HG03103 (cell line): ENCODE data around the gene CEP350.
"Not testable (repeated sequence)": the region's sequence is repeated elsewhere in the genome, so short reads cannot be mapped to it uniquely, and the experiment has no call there.

Experiments used
- ATAC-seq: cut with Tn5 transposase; IDR thresholded peaks from one replicate; pipeline ENCODE4 v1.9.1; 2021; ENCODE audit warnings: low read depth; ENCODE audit not compliant: unreplicated experiment

The CEP350 gene

DNA sequence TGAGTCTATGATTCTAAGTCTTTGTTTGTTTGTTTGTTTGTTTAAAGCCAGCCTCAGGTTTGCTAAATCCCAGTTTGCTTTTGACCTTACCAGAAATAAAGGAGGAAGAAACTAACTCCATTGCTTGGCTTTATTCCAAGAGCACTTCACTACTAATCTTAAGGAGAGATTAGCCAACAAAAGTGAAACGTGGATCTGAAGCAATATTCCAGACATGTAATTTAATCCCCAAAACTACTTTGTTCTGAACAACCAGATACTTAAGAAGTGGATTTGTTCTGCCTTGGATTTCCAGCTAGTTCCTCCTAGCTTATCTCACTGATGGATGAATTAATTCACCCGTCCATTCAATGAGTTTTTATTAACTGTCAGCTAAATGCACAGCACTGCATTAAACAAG, 15.9 kb upstream of the CEP350 start:
- ATAC-seq = no peak

GRCh38 chr1:179939941-179940340, 14.7 kb upstream of the CEP350 start:
- ATAC-seq = no peak

DNA sequence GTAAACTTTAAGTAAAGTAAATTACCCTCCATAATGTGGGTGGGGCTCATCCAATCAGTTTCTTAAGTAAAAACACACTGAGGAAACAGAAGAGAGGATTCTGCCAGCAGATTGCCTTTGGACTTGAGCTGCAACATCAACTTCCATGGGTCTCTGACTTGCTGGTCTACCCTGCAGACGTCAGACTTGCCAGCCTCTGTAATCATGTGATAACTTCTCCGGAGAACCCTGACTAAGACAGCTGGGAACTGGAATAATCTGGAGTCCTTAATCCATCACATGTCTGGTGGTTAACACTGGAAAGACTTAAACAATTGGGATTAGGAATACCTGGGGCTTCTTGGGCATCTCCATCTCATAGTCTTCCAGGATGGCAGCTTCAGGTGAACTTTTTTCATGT, 13.2 kb upstream of the CEP350 start:
- ATAC-seq = no peak

- ATAC-seq = no peak
Observed at GRCh38 chr1:179950651-179951050, 4.0 kb upstream of the CEP350 start.

GRCh38 chr1:179951383-179952144, 3.0 kb upstream of the CEP350 start:
- no peak for ATAC-seq

GRCh38 chr1:179952186-179952585, 2.4 kb upstream of the CEP350 start:
- ATAC-seq = no peak

- ATAC-seq = no peak
Observed at GRCh38 chr1:179953974-179954492, 577 bp upstream of the CEP350 start.

DNA sequence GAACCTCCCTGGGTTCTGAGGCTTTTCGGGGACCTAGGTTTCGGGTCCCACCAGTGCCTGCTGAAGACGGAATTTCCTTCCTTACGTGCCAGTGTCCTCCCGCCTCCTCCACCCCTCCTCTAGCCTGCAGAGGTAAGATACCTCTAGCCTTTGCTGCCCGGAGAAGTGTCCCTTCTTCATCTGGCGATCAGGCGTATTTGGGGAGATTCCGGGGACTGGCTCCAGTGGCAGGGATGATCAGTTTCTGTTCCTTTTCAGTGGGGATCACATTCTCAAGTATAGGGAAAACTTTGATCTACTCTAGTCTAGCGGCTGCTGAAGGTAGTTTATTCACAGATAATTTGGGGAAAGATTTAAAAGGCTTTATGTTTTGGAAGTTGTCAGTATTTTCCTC, 674 bp downstream of the CEP350 start:
- no peak for ATAC-seq

- no peak for ATAC-seq
Observed at GRCh38 chr1:179955731-179956130, 1.1 kb downstream of the CEP350 start.

- no peak for ATAC-seq
Observed at GRCh38 chr1:179958359-179958758, 3.7 kb downstream of the CEP350 start.

DNA sequence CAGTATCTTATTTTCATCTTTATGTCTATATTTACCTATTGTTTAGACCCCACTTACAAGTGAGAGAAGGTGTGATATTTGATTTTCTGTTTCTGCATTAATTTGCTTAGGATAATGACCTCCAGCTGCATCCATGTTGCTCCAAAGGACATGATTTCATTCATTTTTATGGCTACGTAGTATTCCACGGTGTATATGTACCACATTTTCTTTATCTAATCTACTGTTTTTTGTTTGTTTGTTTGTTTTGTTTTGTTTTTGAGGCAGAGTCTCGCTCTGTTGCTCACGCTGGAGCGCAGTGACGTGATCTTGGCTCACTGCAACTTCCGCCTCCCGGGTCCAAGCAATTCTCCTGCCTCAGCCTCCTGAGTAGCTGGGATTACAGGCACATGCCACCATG, 7.6 kb downstream of the CEP350 start:
- ATAC-seq = not testable (repeated sequence)

DNA sequence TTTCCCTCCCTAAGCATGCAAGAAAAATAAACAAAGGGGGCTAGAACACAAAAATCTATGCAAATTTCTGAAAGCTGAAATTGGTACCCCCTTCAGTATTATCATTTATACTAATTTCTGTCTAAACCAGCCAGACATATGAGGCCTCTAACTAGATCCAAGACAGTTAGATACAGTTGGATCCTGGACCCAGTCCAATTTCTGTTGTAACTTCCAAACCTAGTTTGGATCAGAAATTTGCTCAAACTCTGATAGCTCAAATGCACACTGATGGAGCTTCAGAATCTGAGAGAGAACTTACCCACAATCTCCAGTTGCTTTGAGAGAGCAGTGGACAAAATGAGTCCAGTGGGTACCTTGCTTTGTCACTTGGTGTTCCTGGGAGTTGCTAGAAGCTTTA, 11.9 kb downstream of the CEP350 start:
- no peak for ATAC-seq

DNA sequence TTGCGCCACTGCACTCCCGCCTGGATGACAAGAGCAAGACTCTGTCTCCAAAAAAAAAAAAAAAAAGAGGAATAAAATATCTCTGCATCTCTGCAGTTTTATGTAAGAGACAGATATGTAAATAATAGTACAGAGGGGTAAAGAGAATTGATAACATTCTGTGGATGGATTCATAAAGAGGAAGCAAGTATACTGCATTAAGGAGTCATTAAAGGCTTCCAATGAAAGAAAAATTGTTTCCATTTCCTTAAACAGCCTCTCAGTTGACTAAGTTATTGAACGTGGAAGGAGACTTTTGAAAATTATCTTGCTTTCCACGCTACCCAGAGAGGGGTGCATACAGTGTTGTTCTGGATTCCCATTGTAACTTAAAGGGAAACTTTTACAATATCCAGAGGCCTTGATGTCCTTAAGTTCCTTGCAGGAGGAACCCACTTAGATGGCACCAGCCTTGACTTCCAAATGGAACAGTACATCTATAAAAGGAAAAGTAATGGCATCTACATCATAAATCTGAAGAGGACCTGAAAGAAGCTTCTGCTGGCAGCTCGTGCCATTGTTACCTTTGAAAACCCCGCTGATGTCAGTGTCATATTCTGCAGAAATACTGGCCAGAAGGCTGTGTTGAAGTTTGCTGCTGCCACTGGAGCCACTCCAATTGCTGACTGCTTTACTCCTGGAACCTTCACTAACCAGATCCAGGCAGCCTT, 13.8 kb downstream of the CEP350 start:
- no peak for ATAC-seq

DNA sequence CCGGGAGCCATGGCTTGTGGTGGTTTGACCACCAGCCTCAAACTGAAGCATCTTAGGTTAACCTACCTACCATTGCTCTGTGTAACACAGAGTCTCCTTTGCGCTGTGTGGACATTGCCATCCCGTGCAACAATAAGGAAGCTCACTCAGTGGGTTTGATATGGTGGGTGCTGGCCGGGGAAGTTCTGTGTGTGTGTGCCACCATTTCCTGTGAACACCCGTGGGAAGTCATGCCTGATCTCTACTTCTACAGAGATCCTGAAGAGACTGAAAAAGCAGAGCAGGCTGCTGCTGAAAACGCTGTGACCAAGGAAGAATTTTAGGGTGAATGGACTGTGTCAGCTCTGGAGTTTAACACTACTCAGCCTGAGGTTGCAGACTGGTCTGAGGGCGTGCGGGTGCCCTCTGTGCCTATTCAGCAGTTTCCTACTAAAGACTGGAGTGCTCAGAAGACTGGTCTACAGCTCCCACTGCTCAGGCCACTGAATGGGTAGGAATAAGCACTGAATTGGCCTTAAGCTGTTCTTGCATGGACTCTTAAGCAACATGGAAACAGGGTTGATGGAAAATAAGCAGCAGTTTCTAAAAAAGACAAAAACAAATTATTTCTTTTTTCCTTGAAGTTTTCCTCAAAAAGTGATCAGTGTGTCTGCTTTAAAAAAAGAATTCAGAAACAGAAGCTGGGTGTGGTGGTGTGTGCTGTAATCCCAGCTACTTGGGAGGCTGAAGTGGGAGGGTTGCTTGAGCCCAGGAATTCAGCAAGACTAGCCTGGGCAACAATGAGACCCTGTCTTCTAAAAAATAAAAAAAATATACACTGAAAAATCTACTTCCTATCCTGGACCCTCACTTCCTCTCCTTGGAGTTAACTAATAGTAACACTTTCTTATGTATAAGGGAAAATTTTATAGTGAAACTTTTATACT, 14.6 kb downstream of the CEP350 start:
- ATAC-seq = no peak

DNA sequence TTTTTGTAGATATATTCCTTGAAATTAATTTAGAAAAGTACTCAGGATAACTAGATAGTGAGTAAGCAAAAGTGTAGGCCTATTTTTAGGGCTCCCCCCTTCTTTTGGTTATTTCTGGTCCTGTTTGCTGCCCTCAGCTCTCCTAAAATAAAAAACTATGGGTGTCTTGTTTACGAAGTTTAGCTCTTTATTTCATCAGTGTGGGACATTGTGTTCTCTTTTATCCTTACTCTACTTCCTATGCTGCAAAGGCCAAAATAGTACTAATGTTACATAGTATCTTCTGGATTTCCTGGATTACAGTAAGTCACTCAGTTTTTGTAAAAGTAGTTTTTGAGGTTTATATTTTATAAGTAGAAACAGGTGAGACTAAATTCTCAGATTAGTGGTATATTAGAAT, 15.4 kb downstream of the CEP350 start:
- no peak for ATAC-seq

DNA sequence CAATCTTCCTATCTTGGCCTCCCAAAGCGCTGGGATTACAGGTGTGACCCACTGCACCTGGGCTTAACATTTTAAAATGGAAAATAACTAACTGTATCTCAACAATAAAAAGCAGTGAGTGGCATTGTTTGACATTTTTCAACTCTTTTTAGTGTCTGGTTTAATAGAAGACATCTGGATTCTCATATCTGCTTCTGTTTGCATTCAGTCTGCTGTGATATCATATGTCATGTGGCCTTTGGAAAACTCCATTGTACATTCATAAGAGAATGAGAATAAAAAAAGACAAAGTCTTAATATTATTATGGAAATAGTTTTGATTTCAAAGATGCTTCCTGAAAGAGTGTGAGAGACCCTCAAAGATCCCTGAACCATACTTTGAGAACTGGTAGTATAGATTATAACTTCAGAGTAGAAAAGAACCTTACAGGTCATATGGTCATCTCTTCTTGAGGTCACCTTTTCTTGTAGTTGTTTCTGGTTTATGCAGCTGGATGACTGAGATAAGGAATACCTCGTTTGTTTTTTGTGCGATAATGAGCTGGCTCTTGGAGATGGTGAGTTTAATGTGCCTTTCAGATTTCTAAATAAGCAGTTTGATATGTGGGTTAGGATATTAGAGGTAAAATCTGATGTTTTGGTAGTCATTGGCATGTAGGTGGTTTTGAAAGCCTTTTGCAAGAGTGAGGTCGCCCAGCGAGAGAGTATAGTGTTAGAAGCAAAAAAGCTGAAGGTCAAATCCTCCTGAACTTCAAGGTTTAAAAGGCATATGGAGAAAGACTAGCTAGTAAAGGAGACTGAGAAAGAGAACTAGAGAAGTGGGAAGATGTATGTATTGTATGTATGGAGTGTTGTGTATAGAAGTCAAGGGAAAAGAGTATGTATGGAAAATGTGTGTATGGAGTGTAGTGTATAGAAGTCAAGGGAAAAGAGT, 17.2 kb downstream of the CEP350 start:
- ATAC-seq = no peak

- ATAC-seq = no peak
Observed at GRCh38 chr1:179973198-179974110, 18.8 kb downstream of the CEP350 start.

- ATAC-seq = no peak
Observed at GRCh38 chr1:179976970-179977651, 22.5 kb downstream of the CEP350 start.
